HG03066 (cell line): ENCODE measurements around the gene TRPV2.

Source experiments
- ATAC-seq: cut with Tn5 transposase; IDR thresholded peaks from one replicate; pipeline ENCODE4 v1.9.1; 2021; ENCODE audit warnings: low read depth; ENCODE audit not compliant: unreplicated experiment

Gene TRPV2

GRCh38 chr17:16406742-16407674, 8.4 kb upstream of the TRPV2 start:
- no peak for ATAC-seq

- ATAC-seq: peak; percentile 80
Observed at GRCh38 chr17:16407911-16408588, 7.3 kb upstream of the TRPV2 start.

DNA sequence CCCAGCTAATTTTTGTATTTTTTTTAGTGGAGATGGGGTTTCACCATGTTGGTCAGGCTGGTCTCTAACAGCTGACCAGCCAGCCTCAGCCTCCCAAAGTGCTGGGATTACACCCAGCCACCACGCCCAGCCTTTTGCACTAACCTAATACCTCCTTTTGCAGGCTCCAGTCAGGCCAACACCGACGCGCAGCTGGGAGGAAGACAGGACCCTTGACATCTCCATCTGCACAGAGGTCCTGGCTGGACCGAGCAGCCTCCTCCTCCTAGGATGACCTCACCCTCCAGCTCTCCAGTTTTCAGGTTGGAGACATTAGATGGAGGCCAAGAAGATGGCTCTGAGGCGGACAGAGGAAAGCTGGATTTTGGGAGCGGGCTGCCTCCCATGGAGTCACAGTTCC, 2.0 kb downstream of the TRPV2 start:
- ATAC-seq: no peak

DNA sequence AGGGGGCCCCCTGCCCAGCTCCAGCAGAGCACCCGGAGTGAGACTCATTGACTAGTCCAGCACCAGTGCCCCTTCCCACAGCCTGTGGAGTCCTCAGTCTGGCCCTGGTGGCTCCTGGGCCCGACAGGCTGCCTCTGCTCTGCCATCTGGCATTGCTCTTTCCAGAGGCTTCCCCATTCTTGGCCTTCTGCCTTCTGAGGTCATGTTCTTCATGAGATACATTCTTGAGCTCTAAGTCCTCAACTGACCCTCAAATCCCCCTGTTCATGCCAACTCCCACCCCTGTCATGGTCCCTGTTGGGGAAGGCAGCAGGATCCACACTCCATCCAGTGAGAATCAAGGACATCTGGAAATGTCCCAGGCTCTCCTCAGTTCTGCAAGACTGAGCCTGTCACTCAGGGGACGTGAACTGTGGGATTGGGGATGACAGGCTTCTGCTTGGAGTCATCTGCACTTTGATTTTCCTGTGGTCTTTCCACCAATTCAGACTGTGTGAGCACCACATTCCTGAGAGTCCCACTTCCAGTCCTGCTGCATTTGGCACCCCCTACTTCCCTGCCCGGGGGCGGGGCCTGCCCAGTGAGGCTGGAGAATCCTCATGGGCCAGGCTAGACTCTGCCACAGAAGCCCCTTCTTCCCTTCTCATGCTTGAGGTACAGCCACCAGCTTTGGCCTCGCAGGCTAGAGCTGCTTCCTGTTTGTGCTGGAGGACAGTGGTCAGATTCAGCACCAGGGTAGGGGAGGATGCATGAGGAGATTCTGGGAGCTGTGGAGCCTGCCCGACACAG, 2.7 kb downstream of the TRPV2 start:
- no peak for ATAC-seq

DNA sequence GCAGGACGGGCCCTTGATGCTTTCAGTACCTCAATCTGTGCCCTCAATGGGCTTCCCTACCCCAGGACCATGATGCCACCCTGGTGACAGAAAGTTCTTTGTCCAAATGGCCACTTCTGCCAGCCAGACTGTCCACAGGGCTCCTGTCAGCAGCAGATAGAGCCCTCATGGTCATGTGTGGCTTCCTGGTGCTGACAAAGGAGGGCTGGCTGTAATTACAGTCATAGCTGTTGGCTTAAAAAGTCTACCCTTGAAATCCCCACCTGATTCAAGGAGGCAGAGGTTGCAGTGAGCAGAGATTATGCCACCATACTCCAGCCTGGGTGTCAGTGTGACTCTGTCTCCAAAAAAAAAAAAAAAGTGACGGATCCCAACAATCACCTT, 3.3 kb downstream of the TRPV2 start:
- ATAC-seq: no peak

GRCh38 chr17:16419074-16419928, 3.9 kb downstream of the TRPV2 start:
- ATAC-seq: peak; percentile 37

DNA sequence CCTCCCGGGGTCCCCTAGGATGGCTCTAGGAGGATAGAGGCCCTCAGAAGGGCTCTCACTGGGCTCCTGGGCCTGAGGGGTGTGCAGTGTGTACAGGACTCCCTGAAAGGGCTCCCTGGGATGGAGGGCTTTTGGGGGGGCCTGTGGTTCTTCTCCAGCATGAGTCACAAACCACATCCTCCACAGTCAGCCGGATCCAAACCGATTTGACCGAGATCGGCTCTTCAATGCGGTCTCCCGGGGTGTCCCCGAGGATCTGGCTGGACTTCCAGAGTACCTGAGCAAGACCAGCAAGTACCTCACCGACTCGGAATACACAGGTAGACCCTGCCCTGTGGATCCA, 4.5 kb downstream of the TRPV2 start:
- peak; percentile 11 for ATAC-seq

GRCh38 chr17:16422416-16422815, 7.0 kb downstream of the TRPV2 start:
- no peak for ATAC-seq

GRCh38 chr17:16423226-16423872, 8.0 kb downstream of the TRPV2 start:
- ATAC-seq: no peak

DNA sequence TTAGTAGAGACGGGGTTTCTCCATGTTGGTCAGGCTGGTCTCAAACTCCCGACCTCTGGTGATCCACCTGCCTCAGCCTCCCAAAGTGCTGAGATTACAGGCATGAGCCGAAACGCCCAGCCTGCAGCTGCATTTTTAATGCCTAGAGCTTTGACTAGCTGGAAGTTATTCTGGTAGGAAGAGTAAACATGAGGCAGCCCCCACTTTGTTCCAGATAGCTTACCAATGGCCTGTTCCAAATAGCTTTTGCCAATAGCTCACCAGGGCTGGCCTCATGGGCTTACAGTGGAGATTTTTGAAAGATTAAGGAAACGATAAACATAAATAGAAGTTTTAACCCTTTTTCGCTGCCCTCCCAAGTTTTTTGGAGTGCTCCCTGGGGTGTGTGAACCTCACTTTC, 9.8 kb downstream of the TRPV2 start:
- ATAC-seq: no peak

GRCh38 chr17:16425698-16426659, 10.6 kb downstream of the TRPV2 start:
- no peak for ATAC-seq

GRCh38 chr17:16427020-16427419, 11.6 kb downstream of the TRPV2 start:
- no peak for ATAC-seq

DNA sequence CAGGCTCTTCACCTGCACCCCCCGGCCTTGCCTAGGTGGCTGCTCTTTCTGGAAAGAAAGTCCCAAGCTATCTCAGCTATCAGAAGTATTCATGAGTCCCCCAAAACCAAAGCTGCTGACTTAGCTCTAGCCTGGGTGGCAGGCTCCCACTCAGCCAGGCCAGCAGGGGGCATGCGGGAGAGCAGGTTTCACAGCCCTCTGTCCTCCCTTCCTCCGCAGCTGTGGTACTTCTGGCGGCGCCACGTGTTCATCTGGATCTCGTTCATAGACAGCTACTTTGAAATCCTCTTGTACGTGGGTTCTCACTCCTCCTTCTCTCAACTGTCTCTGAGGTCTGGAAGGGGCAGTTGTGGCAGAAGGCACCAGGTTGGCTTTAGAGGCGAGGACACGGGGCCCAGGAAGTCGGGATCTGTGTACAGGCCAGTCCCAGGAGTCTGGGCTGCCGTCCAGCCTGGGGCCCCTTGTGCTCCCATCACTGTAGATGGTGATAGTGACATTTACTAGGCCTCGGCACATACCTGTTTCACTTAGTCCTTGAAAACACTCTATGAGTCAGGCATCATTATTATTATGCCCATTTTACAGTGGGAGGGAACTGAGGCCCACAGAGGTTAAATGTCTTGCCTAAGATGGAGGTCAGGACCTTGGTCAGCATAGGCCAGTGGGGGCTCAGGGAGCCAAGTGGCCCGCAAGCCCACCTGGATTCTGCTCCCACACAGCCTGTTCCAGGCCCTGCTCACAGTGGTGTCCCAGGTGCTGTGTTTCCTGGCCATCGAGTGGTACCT, 12.9 kb downstream of the TRPV2 start:
- no peak for ATAC-seq

GRCh38 chr17:16429083-16429482, 13.7 kb downstream of the TRPV2 start:
- no peak for ATAC-seq

DNA sequence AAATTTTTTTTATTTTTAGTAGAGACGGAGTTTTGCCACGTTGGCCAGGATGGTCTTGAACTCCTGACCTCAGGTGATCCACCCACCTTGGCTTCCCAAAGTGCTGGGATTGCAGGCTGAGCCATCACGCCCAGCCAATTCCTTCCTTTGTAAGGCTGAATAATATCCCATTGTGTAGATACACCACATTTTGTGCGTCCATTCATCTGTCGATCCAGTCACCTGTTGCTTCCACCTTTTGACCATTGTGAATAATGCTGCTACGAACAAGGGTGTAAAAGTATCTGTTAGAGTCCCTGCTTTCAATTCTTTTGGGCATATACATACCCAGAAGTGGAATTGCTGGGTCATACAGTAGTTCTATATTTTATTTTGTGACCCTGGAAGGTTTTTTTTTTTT, 15.3 kb downstream of the TRPV2 start:
- ATAC-seq: no peak

DNA sequence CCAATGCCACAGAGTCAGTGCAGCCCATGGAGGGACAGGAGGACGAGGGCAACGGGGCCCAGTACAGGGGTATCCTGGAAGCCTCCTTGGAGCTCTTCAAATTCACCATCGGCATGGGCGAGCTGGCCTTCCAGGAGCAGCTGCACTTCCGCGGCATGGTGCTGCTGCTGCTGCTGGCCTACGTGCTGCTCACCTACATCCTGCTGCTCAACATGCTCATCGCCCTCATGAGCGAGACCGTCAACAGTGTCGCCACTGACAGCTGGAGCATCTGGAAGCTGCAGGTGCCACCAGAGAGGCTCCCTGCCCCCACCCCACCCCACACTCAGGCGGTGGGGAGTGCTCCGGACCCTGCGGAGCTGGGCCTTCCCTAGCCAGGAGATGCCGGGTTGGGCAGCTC, 16.6 kb downstream of the TRPV2 start:
- no peak for ATAC-seq

GRCh38 chr17:16433514-16433913, 18.1 kb downstream of the TRPV2 start:
- no peak for ATAC-seq

DNA sequence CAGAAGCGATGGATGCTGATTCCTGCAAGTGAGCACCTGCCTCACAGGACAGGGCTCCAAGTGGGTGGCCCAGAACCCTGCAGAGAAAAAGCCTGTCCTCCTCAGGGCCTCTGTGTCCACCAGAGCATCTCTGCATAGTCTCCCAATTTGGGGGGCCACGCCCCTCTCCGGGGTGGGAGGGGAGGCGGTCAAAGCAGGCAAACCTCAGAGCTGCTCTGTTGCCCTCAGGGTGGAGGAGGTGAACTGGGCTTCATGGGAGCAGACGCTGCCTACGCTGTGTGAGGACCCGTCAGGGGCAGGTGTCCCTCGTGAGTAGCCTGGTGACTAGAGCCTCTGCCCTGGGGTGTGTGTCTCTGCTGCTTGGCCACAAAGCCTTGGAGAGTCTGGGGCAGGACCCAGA, 19.3 kb downstream of the TRPV2 start:
- ATAC-seq: no peak
